ENCODE results near the gene HNRNPL. TPM values are rescaled to one million over a fixed set of nuclear protein-coding genes. Genes with fewer than 3 reads are reported as not detected.

Gene HNRNPL
- total RNA-seq, 1 experiment from 2014 or later = 710 TPM

DNA sequence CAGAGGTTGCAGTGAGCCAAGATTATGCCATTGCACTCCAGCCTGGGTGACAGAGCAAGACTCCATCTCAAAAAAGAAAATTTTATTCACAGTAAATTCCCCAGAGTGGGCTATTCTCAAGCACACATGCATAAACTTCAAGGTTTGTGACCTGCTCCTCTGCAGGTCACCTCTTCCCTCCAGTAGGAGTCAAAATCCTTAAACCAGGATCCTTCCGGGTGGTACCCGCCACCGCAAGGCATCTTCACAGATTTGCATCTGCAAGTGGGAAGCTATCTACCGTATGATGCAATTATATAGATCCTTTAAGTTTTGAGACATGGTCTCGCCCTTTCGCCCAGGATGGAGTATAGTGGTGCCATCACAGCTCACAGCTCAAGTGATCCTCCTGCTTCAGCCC is 15.2 kb downstream of the HNRNPL start:
- Histone ChIP-seq H3K4me2 (ENCODE audit: insufficient read depth, insufficient read length, low read length) (no peak overlapping the region), H3K4ac (ENCODE audit: low read depth, low read length) (no peak overlapping the region), H2AFZ (ENCODE audit: low read length) (no peak overlapping the region), H3K18ac (ENCODE audit: insufficient read length, low read depth, low read length) (no peak overlapping the region), H3K14ac (ENCODE audit: insufficient read depth, low read length) (no peak overlapping the region), H2BK15ac (ENCODE audit: low read depth, low read length) (no peak overlapping the region), H3K56ac (ENCODE audit: insufficient read length, low read depth, low read length) (no peak overlapping the region), H4K5ac (ENCODE audit: insufficient read length, low read depth, low read length) (no peak overlapping the region), H2BK120ac (ENCODE audit: low read depth, low read length, poor library complexity, severe bottlenecking) (no peak overlapping the region), H3K23ac (ENCODE audit: insufficient read length, low read depth, low read length) (no peak overlapping the region), H2BK12ac (ENCODE audit: insufficient read length, low read depth, low read length) (no peak overlapping the region), H4K91ac (ENCODE audit: insufficient read length, low read depth, low read length) (no peak overlapping the region), H2AK5ac (ENCODE audit: insufficient read length, low read length) (no peak overlapping the region), H3K27ac (ENCODE audit: insufficient read length, low read depth, low read length) (no peak overlapping the region), H2BK5ac (ENCODE audit: insufficient read length, low read length) (no peak overlapping the region), H3K79me1 (ENCODE audit: insufficient read depth, low read depth, low read length, poor library complexity, severe bottlenecking) (no peaks in the 10 kb centered on the region), H4K20me1 (ENCODE audit: control insufficient read depth, insufficient read depth, insufficient read length) (no peaks in the 10 kb centered on the region), H3K9ac (ENCODE audit: extremely low read depth, insufficient read length, low read length) (no peak overlapping the region), H3K4me1 (ENCODE audit: insufficient read depth, low read length) (peaks cover 2% of the 10 kb centered on the region; the same call in 1 of the 2 replicates), H4K8ac (replicated peaks; ENCODE audit: insufficient read length, low read depth, low read length) (no peak overlapping the region), H3K79me2 (ENCODE audit: insufficient read depth, low read length) (0 out of 2 replicates have a peak, but pooled peaks cover 2% of the 10 kb centered on the region), H3K9me3 (ENCODE audit: control insufficient read depth, low read depth, low read length) (no peaks in the 10 kb centered on the region), H3K27me3 (ENCODE audit: insufficient read depth, low read length) (no peaks in the 10 kb centered on the region), H3K23me2 (ENCODE audit: insufficient read length, low read depth, low read length, poor library complexity, severe bottlenecking) (peaks cover 8% of the 10 kb centered on the region), H2BK20ac (ENCODE audit: low read depth, low read length, poor library complexity, severe bottlenecking) (no peak overlapping the region), H3T11ph (ENCODE audit: low read length) (no peak overlapping the region)
- Mint-ChIP-seq H3K9me3 (no peaks in the 10 kb centered on the region), H3K36me3 (ENCODE audit: insufficient read depth in 1 of 3, low read depth in 3 of 3) (peaks cover 44 to 70% (median 49%) of the 10 kb centered on the region in 3 experiments), H3K4me1 (peaks cover 13% of the 10 kb centered on the region in 2 experiments), H3K27me3 (ENCODE audit: low read depth) (no peaks in the 10 kb centered on the region), H3K4me3 (peak overlapping the region in 1 of 2 experiments; percentile 20; a peak in 1 of 5 replicates), H3K27ac (peak overlapping the region; percentile 15 to 77 (median 70); a peak in 5 of 7 replicates)
- no CpG with 5 or more reads among the region's 6 CpGs for WGBS (ENCODE audit: extremely low coverage, insufficient read length, low lambda C conversion rate)
- TF ChIP-seq, protein P1, sequence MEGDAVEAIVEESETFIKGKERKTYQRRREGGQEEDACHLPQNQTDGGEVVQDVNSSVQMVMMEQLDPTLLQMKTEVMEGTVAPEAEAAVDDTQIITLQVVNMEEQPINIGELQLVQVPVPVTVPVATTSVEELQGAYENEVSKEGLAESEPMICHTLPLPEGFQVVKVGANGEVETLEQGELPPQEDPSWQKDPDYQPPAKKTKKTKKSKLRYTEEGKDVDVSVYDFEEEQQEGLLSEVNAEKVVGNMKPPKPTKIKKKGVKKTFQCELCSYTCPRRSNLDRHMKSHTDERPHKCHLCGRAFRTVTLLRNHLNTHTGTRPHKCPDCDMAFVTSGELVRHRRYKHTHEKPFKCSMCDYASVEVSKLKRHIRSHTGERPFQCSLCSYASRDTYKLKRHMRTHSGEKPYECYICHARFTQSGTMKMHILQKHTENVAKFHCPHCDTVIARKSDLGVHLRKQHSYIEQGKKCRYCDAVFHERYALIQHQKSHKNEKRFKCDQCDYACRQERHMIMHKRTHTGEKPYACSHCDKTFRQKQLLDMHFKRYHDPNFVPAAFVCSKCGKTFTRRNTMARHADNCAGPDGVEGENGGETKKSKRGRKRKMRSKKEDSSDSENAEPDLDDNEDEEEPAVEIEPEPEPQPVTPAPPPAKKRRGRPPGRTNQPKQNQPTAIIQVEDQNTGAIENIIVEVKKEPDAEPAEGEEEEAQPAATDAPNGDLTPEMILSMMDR (conservative IDR thresholded peaks at IDR 0.05) = no peak
- DNase-seq = no peak
